NCI-H1417 treated with DMSO at 0.1 percent for 48 hours (cell line): Measurements from ENCODE around the gene CLRN2.

Experiments
- DNase-seq: peaks from one replicate; lab custom pipeline; 2025; lab: John Stamatoyannopoulos, UW

CLRN2 gene

DNA sequence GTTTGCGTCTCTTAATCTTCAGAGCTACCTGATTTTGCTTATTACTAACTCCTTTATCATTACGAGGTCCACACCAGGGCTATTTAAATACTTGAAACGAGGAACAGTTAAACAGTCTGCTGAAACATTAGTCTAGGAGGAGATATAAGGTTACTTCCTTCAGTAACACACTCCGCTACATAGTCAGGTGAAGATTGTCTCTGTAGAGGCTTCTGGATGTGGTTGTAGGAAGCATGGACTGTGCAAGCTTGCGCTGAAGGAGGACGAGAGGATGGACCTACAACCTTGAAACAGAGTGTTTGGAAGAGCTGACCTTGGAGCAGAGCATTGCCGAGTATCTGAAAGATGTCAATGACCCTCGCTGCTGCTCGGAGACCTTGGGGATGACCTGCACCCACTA is at the start of gene CLRN2:
Gene CLRN2, plus strand, starts transcription at position 301 of the 400 bp plus-strand sequence. CDS start 102 bp downstream, outside the sequence.
- no peak for DNase-seq

DNA sequence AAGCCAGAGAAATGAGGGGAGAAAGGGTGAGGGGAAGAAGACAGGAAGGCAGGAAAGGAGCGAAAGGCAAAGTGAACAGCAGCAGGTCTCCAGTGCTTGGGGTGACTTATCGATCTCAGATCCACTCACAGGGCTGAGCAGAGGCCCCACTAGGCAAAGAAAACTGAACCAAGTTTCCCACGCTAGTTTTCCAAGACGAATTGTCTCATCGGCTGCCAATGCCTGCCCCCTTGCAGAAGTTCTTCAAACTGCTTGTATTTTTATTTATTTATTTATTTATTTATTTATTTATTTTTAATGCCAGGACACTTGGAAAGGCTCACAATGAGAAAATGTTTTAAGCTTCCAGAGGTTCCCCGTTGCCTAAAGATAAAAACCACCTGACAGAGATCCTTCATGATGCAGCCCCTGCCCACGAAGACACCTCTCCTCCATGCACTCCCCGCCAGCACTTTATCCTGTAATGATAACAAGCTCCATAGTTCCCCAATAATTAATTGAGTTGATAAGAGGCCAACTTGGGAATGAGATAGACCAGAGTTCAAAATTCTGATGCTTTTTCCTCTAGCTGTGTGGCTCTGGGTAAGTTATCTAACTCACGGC is 46.2 kb upstream of the CLRN2 start:
- DNase-seq = no peak

GRCh38 chr4:17469931-17470674 is 44.9 kb upstream of the CLRN2 start:
- no peak for DNase-seq

DNA sequence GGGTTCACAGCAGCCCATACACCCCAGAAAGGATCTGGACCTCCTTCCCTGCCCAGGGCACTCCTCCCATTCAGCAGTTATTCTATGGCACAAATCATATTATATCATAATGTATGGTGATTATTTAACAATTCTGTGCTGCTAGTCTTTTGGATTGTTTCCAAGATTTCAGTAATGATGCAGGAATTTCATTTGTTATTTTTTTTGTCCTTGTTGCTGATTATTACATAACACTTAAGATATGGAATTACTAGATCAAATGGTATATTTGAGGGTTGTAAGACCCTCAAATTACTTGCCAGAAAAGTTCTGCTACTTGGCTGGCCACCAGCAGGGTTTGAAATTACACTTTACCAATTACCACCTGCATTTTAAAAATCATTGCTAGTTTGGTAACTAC is 39.5 kb upstream of the CLRN2 start:
- no peak for DNase-seq

DNA sequence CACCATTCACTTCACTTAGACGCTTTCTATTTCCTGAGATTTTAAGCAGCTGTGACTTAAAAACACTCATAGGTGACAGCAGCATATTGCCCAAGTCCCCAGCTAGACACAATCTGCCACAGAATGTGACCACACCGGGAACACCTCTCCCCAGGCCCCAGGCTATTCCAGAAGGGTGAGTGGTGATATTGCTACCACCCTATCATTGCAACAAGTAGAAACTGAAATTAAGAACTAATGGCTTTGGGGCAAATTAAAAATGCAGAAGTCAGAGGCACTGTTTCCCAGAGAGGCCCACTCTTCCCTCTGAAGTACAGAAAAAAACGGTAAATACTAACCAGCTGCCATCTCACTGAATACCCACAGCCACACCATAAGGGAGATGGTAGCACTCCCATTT is 38.1 kb upstream of the CLRN2 start:
- DNase-seq = no peak

DNA sequence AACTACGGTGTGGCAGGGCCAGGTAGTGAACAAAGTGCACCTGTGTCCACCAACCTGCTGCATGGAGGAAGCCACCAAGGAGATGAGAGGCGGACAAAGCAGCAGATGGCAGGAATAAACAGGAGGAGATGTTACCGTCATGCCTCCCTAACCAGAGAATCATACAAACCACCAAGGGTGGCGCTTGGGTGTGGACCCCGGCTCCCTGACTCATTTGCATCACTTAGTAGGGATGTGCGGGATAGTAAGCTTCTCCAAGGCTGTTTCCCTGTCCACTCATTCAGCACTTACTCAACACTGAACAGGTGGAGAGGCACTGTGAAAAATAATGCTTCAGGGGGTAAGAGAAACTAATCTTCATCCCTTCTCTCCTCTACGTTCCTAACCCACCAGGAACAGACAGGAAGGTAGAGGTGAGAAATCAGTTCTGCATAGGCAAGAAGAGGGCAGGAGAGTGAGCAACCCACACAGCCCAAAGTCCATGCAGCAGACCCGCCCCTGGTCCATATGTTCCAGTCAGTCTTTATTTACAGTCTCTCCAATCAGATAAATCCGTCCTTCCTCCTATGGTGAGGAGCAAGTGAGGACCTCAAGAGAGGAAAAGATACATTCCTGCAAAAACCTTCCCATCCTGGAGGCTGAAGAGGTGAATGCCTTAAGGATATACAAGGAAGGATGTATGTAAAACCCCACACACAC is 37.0 kb upstream of the CLRN2 start:
- no peak for DNase-seq

- no peak for DNase-seq
Measured at GRCh38 chr4:17480210-17480927, 34.6 kb upstream of the CLRN2 start.

DNA sequence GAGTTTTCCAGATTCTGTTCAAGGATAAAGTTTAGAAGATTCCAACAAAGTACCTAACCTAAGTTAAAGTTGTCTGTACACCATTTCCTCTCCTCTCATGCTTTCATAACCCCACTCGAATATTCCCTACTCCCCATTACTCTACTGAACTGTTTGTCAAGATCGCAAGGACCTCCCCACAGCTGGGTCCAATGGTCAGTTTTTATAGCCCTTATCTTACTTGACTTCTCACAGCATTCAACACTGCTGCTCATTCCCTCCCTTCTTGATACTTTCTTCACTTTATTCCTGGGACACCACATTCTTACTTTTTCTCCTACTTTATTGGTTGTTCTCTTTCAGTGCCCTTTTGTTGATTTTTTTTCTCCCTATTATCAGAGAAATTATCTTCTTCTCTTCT is 34.0 kb upstream of the CLRN2 start:
- DNase-seq = no peak

DNA sequence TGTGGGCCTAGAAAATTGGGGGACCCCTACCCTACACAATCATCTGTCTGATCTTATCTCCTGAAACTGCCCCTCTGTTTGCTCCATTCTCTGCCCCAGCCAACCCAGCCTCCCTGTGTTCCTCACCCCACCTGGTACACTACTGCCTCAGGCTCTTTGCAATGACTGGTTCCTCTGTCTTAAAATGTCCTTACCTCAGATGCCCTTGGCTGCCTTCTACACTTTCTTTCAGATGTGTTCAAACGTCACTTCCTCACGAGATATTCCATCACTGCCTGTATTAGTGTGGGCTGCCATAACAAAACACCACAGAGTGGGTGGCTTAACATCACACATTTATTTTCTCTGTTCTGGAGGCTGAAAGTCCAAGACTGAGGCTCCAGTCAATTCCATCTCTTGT is 32.2 kb upstream of the CLRN2 start:
- no peak for DNase-seq

GRCh38 chr4:17489123-17489522 is 25.8 kb upstream of the CLRN2 start:
- DNase-seq = no peak

DNA sequence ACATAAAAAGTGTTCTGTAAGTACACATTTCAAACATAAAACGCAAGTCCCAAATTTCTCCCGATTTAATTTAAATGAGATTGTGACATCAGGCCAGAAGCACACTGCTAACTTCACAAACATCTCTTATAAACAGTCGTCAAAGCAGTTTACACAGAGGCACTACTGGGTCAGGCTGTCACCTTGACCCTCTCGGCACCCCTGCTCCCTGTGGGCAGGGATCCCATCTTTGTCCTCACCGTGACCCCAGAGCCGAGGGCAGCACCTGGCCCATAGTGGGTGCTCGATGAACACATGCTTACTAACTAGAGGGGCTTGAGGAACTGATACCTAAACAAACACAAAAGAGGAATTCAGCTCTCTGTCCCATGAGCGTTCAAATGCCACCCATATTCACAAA is 25.2 kb upstream of the CLRN2 start:
- no peak for DNase-seq

GRCh38 chr4:17490575-17491059 is 24.3 kb upstream of the CLRN2 start:
- no peak for DNase-seq

DNA sequence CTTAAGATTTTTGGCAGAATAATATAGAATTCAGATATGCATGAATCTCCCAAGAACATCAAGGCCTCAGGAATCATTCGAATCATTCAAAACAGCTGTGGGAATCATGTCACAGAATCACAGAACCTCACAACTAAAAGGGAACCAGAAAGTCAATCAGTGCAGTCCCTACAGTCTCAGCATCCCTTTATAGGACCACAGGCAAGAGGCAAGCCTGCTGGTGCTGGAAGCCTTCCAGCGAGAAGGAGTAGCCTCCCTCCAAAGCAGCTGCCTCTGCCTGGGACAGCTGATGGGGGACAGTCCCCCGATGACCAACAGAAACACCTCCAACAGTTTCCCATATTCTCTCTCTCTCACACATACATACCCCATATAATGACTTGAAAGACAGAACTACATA is 23.8 kb upstream of the CLRN2 start:
- no peak for DNase-seq

DNA sequence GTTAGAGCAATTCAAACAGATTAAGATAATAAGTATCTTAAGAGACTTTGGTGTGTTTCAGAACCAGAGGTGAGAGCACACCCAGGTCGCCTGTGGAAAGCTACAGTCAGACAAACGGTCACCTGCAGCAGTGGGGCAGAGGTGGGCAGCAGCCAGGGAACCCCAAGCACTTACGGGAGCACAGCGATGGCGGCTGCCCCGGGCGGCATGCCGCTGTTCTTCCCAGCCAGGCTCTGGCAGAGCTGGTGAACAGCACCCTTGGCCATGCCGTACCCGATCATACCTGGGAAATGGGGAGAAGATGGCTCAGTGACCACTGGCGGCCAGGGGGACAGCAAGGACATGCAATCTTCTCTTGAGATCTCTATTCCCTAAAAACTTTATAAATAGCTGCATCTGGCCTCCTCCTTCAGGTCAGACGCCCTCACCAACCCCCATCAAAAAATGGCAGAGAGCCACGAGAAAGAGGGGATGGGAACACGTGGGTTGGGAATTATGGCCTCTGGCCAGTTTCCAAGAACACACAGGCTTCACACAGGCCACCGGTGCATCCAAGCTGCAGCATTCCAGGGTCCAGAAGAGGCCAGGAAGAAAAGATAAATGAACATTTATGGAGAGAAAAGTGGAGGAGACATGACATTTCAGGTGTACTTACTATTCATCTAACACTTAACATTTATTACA is 22.8 kb upstream of the CLRN2 start:
- no peak for DNase-seq

DNA sequence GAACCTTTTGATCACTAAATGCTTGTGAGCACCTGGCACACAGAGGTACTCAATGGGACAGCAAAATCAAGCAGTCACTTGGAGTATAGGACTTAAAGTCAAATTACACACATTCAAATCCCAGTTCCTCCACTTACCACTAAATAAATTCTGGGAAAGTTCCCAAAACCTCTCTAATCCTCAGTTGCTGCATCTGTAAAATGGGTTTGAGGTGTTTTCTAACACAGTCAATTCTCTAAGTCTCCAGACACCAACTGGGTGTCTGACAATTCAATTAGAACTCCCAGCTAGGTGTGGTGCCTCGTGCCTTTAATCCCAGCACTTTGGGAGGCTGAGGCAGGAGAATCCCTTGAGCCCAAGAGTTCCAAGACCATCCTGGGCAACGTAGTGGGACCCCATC is 22.1 kb upstream of the CLRN2 start:
- no peak for DNase-seq

- DNase-seq = no peak
Measured at GRCh38 chr4:17493619-17494018, 21.3 kb upstream of the CLRN2 start.

GRCh38 chr4:17494258-17495190 is 20.4 kb upstream of the CLRN2 start:
- no peak for DNase-seq

- no peak for DNase-seq
Measured at GRCh38 chr4:17497890-17498523, 17.0 kb upstream of the CLRN2 start.

GRCh38 chr4:17500574-17500973 is 14.4 kb upstream of the CLRN2 start:
- no peak for DNase-seq

DNA sequence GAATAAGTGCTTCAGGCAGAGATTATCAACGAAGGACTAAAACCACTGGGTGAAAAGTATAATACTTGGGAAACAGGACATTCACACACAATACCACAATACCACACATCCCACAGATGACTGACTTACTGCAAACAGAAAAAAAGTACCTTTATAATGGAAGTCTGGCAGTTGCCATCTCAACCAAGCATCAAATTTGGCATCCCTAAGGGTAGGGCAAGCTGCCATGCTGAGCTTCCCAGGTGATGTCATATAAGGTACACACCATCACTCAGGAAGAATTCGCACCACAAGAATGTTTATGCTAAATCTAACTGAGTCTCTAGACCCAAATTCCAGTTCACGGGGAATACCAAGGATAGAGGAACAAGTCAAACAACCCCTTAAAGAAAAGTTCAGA is 12.2 kb upstream of the CLRN2 start:
- DNase-seq = no peak
